GM23338 (cell line): ENCODE measurements around the gene SMYD3.

Source experiments
- POLR2AphosphoS5 ChIP-seq: IDR thresholded peaks from 2 replicates; pipeline ENCODE4 v1.6.1; 2016; ENCODE audit warnings: antibody characterized with exemption, low read depth
- TF ChIP-seq, protein P1 (sequence below), 2 experiments: fragments of 200-600 bp in 1 of 2; sonication (generic) in 1 of 2; conservative IDR thresholded peaks; 2 replicates each; pipeline versions ENCODE4 v1.5.1 to v1.6.1; 2016 to 2017; ENCODE audit warnings: antibody characterized with exemption in 2 of 2, low read depth in 2 of 2, mild to moderate bottlenecking in 2 of 2, moderate library complexity in 1 of 2

- TF ChIP-seq POLR2AphosphoS5 = no peak
- TF ChIP-seq, protein P1, sequence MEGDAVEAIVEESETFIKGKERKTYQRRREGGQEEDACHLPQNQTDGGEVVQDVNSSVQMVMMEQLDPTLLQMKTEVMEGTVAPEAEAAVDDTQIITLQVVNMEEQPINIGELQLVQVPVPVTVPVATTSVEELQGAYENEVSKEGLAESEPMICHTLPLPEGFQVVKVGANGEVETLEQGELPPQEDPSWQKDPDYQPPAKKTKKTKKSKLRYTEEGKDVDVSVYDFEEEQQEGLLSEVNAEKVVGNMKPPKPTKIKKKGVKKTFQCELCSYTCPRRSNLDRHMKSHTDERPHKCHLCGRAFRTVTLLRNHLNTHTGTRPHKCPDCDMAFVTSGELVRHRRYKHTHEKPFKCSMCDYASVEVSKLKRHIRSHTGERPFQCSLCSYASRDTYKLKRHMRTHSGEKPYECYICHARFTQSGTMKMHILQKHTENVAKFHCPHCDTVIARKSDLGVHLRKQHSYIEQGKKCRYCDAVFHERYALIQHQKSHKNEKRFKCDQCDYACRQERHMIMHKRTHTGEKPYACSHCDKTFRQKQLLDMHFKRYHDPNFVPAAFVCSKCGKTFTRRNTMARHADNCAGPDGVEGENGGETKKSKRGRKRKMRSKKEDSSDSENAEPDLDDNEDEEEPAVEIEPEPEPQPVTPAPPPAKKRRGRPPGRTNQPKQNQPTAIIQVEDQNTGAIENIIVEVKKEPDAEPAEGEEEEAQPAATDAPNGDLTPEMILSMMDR (conservative IDR thresholded peaks at IDR 0.05; ENCODE audit: low read depth in 2 of 2) = no peak
Measured at GRCh38 chr1:246067432-246068216, 439.5 kb downstream of the SMYD3 start.
